WERI-Rb-1 (cell line): Measurements from ENCODE around the gene HIVEP2.

Source experiments
- DNase-seq: peaks from one replicate; pipeline ENCODE4 v3.0.0-alpha.2; 2020
- H3K27ac ChIP-seq: fragments of 250-450 bp; sonication (Bioruptor Pico); 2 replicates; pipeline ENCODE4 v1.5.1; 2020; ENCODE audit warnings: mild to moderate bottlenecking, moderate library complexity
- H3K27me3 ChIP-seq: fragments of 250-450 bp; sonication (Bioruptor Pico); 2 replicates; pipeline ENCODE4 v1.5.1; 2021; ENCODE audit warnings: mild to moderate bottlenecking, low read depth, moderate library complexity; ENCODE audit not compliant: insufficient read depth, severe bottlenecking
- H3K36me3 ChIP-seq: fragments of 250-450 bp; sonication (Bioruptor Pico); 2 replicates; pipeline ENCODE4 v1.5.1; 2020; ENCODE audit warnings: mild to moderate bottlenecking, moderate library complexity
- H3K4me3 ChIP-seq: 2 replicates; pipeline ENCODE4 v1.5.1; 2011; ENCODE audit warnings: low read depth, mild to moderate bottlenecking, control low read depth, low read length
- H3K9me3 ChIP-seq: fragments of 250-450 bp; sonication (Bioruptor Pico); 2 replicates; pipeline ENCODE4 v1.5.1; 2021; ENCODE audit warnings: mild to moderate bottlenecking, moderate library complexity; ENCODE audit not compliant: severe bottlenecking
- CTCF ChIP-seq: IDR thresholded peaks from 2 replicates; pipeline ENCODE4 v1.5.1; 2011; ENCODE audit warnings: low read depth, mild to moderate bottlenecking, control low read depth, inconsistent platforms, low read length

The HIVEP2 gene

DNA sequence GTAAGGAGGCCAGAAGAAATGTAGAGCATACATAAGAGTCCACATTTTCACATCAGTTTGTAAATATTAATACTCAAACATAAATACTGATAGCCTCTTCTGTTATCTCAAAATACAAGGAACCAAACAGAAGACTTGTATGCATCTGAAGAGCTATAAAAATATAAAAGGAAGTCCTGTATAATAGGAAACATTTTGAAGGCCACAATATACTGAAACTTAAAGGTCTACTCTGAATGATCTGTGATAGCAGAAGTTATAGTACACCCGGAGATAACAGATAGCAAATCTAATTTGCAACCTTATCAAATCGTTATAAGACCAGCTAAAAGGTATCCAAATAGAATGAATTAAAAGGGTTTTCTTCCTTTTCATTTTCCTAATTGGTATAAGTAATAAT is 111.2 kb downstream of the HIVEP2 start:
- Histone ChIP-seq H3K36me3 (no peaks in the 10 kb centered on the region), H3K27ac (no peak overlapping the region), H3K4me3 (no peak overlapping the region), H3K27me3 (no peaks in the 10 kb centered on the region), H3K9me3 (no peaks in the 10 kb centered on the region)
- no peak for DNase-seq
- TF ChIP-seq CTCF = no peak

DNA sequence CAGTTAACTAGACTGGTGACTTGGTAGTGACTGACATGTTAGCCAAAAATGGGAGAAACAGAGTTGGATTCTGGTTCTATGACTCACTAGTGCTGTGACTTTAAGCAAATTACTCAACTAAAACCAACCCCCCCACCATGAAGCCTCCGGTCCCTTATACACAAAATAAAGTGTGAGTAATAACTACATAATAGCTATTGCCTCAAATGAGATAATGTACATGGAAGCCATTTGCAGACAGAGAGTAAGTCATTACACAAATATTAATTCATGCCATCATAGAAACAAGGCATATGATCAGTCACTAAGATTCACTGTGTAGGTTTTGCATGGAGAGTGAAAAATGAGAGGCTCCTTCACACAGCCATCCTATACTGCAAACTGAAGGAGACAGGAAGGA is 111.9 kb downstream of the HIVEP2 start:
- H3K9me3 ChIP-seq = no peaks in the 10 kb centered on the region
- H3K36me3 ChIP-seq = no peaks in the 10 kb centered on the region
- no peak for DNase-seq
- no peak overlapping the region for H3K27ac ChIP-seq
- TF ChIP-seq CTCF = no peak
- no peaks in the 10 kb centered on the region for H3K27me3 ChIP-seq
- H3K4me3 ChIP-seq = no peak overlapping the region

- H3K36me3 ChIP-seq = no peaks in the 10 kb centered on the region
- DNase-seq = no peak
- H3K27me3 ChIP-seq = no peaks in the 10 kb centered on the region
- H3K4me3 ChIP-seq = no peak overlapping the region
- H3K27ac ChIP-seq = no peak overlapping the region
- TF ChIP-seq CTCF = no peak
- H3K9me3 ChIP-seq = no peaks in the 10 kb centered on the region
Measured at GRCh38 chr6:142830807-142831206, 114.2 kb downstream of the HIVEP2 start.

DNA sequence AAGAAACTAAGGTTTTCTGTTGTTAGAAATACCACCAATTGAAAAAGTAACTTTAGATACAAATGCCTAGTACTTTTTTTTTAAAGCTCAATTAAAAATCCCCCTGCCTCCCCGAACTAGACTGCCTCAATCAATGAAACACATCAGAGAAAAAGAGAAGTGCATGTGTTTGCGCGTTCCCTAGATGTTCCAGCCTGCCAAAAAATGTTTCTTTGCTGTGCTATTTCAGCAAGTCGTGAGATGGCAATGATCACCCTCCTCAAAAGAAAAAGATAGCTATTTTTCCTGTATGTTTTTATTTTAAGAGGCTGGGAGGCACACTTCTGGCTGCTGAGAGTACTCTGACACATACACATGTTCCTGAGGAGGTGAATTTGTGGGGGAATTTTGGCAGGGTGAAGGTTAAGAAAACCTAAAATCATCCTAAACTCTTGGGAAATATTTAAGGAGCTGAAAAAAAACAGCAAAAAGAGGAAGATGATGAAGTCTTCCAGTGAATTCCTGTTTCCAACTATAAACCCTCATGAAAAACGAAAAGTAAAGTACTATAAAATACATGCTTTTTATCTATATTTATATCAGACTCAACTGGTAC is 114.8 kb downstream of the HIVEP2 start:
- TF ChIP-seq CTCF = no peak
- no peak for DNase-seq
- no peaks in the 10 kb centered on the region for H3K27me3 ChIP-seq
- H3K9me3 ChIP-seq = no peaks in the 10 kb centered on the region
- no peak overlapping the region for H3K27ac ChIP-seq
- no peaks in the 10 kb centered on the region for H3K36me3 ChIP-seq
- H3K4me3 ChIP-seq = no peak overlapping the region

- H3K36me3 ChIP-seq = no peaks in the 10 kb centered on the region
- no peaks in the 10 kb centered on the region for H3K27me3 ChIP-seq
- H3K27ac ChIP-seq = no peak overlapping the region
- no peak overlapping the region for H3K4me3 ChIP-seq
- DNase-seq = no peak
- no peaks in the 10 kb centered on the region for H3K9me3 ChIP-seq
- TF ChIP-seq CTCF = no peak
Measured at GRCh38 chr6:142829556-142829955, 115.4 kb downstream of the HIVEP2 start.

DNA sequence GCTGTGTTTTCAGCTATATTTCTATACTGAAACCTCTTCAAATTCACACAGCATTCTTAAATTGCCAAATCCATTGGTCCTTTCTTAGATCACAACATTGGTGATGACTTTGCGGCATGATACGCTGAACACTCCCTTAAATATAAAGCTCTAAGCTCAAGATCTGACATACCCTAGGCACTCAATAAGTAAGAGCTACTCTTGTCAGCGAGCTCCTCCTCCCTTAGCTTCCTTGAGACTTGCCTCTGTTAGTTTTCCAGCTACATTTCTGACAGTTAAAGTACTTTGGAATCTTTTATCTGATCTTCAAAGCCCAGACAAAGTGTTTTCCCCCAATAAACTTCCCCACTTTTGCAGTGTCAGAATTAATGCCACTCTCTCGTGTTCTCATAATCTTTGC is 117.0 kb downstream of the HIVEP2 start:
- no peaks in the 10 kb centered on the region for H3K9me3 ChIP-seq
- H3K36me3 ChIP-seq = no peaks in the 10 kb centered on the region
- no peak overlapping the region for H3K4me3 ChIP-seq
- no peaks in the 10 kb centered on the region for H3K27me3 ChIP-seq
- DNase-seq = no peak
- no peak overlapping the region for H3K27ac ChIP-seq
- TF ChIP-seq CTCF = no peak
